Measurements from ENCODE around the gene CORO1A. TPM values are rescaled to one million over a fixed set of nuclear protein-coding genes. Genes with fewer than 3 reads are reported as not detected.

Gene CORO1A

Small RNAs within 50 kb of the gene (small RNA-seq; reads per million reads assigned to genes)
- not detected for gene AC106782.4 (ENCODE audit: insufficient read depth)
